Activated gamma-delta T cell treated with Interleukin-2 at 50 U/mL for 16 hours (primary cell): Measurements from ENCODE around the gene PALMD.
A peak's percentile ranks its signal among the peaks of the same experiment; 100 is the strongest.

Experiments used
- DNase-seq: peaks from one replicate; pipeline ENCODE4 v3.0.0-alpha.2; 2020

Gene PALMD

GRCh38 chr1:99702221-99702620 lies 56.3 kb downstream of the PALMD start:
- DNase-seq: no peak

GRCh38 chr1:99704356-99704816 lies 58.5 kb downstream of the PALMD start:
- no peak for DNase-seq

- no peak for DNase-seq
Measured at GRCh38 chr1:99705385-99705784, 59.5 kb downstream of the PALMD start.

GRCh38 chr1:99707535-99708142 lies 61.7 kb downstream of the PALMD start:
- peak; percentile 28 for DNase-seq

- no peak for DNase-seq
Measured at GRCh38 chr1:99710994-99711393, 65.1 kb downstream of the PALMD start.

- no peak for DNase-seq
Measured at GRCh38 chr1:99713006-99713405, 67.1 kb downstream of the PALMD start.

GRCh38 chr1:99717005-99717404 lies 71.1 kb downstream of the PALMD start:
- DNase-seq: no peak

- no peak for DNase-seq
Measured at GRCh38 chr1:99723251-99723650, 77.3 kb downstream of the PALMD start.

GRCh38 chr1:99725996-99726395 lies 80.1 kb downstream of the PALMD start:
- DNase-seq: no peak

GRCh38 chr1:99726407-99726806 lies 80.5 kb downstream of the PALMD start:
- no peak for DNase-seq

- no peak for DNase-seq
Measured at GRCh38 chr1:99726818-99727217, 80.9 kb downstream of the PALMD start.

- no peak for DNase-seq
Measured at GRCh38 chr1:99727575-99728185, 81.8 kb downstream of the PALMD start.

GRCh38 chr1:99728494-99729235 lies 82.8 kb downstream of the PALMD start:
- no peak for DNase-seq

GRCh38 chr1:99731384-99731783 lies 85.5 kb downstream of the PALMD start:
- no peak for DNase-seq

- DNase-seq: no peak
Measured at GRCh38 chr1:99735852-99736251, 89.9 kb downstream of the PALMD start.

- DNase-seq: no peak
Measured at GRCh38 chr1:99737016-99737415, 91.1 kb downstream of the PALMD start.

GRCh38 chr1:99738858-99739465 lies 93.0 kb downstream of the PALMD start:
- no peak for DNase-seq

GRCh38 chr1:99740141-99740540 lies 94.2 kb downstream of the PALMD start:
- DNase-seq: no peak
